ENCODE data around the gene FCHSD2. TPM values are rescaled to one million over a fixed set of nuclear protein-coding genes. Genes with fewer than 3 reads are reported as not detected.

Gene FCHSD2
- total and polyA plus RNA-seq, 2 donors (not counting 1 experiment from before 2014, with no cell fraction given): 19.5 to 40.6 TPM

DNA sequence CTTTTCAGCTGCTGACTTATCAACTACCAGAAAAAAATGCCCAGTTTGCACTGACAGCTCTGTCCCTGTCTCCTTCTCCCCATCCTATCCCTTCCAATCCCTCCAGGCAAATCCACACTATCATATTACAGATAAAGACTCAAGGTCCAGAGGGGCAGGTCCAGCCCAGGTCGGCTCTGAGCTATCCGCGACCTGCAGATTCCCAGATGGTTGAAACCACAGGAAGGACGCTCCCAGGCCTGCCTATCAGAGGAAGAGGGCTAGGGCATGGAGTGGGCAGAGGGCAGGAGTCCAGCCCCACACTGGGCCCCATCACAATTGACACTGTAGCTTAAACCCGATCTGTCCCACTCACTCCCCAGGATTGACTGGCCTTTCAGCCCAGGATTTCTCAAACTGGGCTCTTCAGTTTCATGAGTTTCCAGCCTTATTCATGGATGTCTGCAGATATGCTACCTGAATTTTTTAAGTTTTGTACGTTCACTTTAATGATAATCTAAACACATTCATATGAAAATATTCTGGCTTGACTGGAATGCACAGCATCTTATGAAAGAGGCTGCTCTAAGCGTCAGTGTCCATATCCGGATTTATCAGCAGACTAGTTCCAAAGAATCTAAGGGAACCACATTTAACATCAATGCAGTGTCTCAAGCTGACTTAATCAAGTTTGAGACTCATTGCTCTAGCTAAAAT, 16.4 kb upstream of the FCHSD2 start:
- peak; percentile 57 to 81 for DNase-seq (ENCODE audit: low read depth in 2 of 2)
- no peaks in the 10 kb centered on the region for H3K27me3 ChIP-seq (ENCODE audit: control insufficient read depth, insufficient read depth, low read length)
- peak overlapping the region; percentile 48 for H3K4me2 ChIP-seq (ENCODE audit: extremely low read depth, insufficient read depth, low read length)
- TF ChIP-seq CTCF (conservative IDR thresholded peaks at IDR 0.05 in 1 of 2, IDR thresholded peaks at IDR 0.05 in 1 of 2; ENCODE audit: low read depth in 1 of 2, low read length in 2 of 2) (no peak), EZH2 (IDR thresholded peaks at IDR 0.05; ENCODE audit: low read length, missing control alignments) (no peak)
- no peak overlapping the region for H3K4me3 ChIP-seq (replicated peaks in 1 of 4; ENCODE audit: control extremely low read depth in 1 of 4, insufficient read depth in 1 of 4, low read depth in 3 of 4, low read length in 4 of 4)
- H3K9me3 ChIP-seq (ENCODE audit: control insufficient read depth, insufficient read depth, low read depth, low read length): no peaks in the 10 kb centered on the region
- H3K79me2 ChIP-seq (ENCODE audit: control insufficient read depth, insufficient read depth, low read length): no peaks in the 10 kb centered on the region
- H3K4me1 ChIP-seq (ENCODE audit: control insufficient read depth, extremely low read depth, insufficient read depth, low read length): peaks cover 28% of the 10 kb centered on the region
- H3K9ac ChIP-seq (ENCODE audit: insufficient read depth, low read length): peak overlapping the region; percentile 26
- peak overlapping the region; percentile 78 for H3K27ac ChIP-seq (ENCODE audit: insufficient read depth, low read length)
- H4K20me1 ChIP-seq (ENCODE audit: control insufficient read depth, extremely low read depth, insufficient read depth, low read length): no peaks in the 10 kb centered on the region
- H2AFZ ChIP-seq (ENCODE audit: low read length): peak overlapping the region; percentile 61
- H3K36me3 ChIP-seq (ENCODE audit: control insufficient read depth, insufficient read depth, low read length): no peaks in the 10 kb centered on the region

GRCh38 chr11:73157101-73158010, 15.2 kb upstream of the FCHSD2 start:
- Histone ChIP-seq H3K79me2 (ENCODE audit: control insufficient read depth, insufficient read depth, low read length) (no peaks in the 10 kb centered on the region), H4K20me1 (ENCODE audit: control insufficient read depth, extremely low read depth, insufficient read depth, low read length) (no peaks in the 10 kb centered on the region), H2AFZ (ENCODE audit: low read length) (peak overlapping the region; percentile 55), H3K4me3 (replicated peaks in 1 of 4; ENCODE audit: control extremely low read depth in 1 of 4, insufficient read depth in 1 of 4, low read depth in 3 of 4, low read length in 4 of 4) (no peak overlapping the region), H3K27ac (ENCODE audit: insufficient read depth, low read length) (peak overlapping the region; percentile 78), H3K4me2 (ENCODE audit: extremely low read depth, insufficient read depth, low read length) (peak overlapping the region; percentile 66), H3K9ac (ENCODE audit: insufficient read depth, low read length) (no peak overlapping the region), H3K36me3 (ENCODE audit: control insufficient read depth, insufficient read depth, low read length) (no peaks in the 10 kb centered on the region), H3K4me1 (ENCODE audit: control insufficient read depth, extremely low read depth, insufficient read depth, low read length) (peaks cover 28% of the 10 kb centered on the region), H3K27me3 (ENCODE audit: control insufficient read depth, insufficient read depth, low read length) (no peaks in the 10 kb centered on the region), H3K9me3 (ENCODE audit: control insufficient read depth, insufficient read depth, low read depth, low read length) (no peaks in the 10 kb centered on the region)
- peak; percentile 65 to 82 for DNase-seq (ENCODE audit: low read depth in 2 of 2)
- TF ChIP-seq EZH2 (IDR thresholded peaks at IDR 0.05; ENCODE audit: low read length, missing control alignments) (no peak), CTCF (conservative IDR thresholded peaks at IDR 0.05 in 1 of 2, IDR thresholded peaks at IDR 0.05 in 1 of 2; ENCODE audit: low read depth in 1 of 2, low read length in 2 of 2) (no peak)

- Histone ChIP-seq H3K27ac (ENCODE audit: insufficient read depth, low read length) (peak overlapping the region; percentile 78), H3K9me3 (ENCODE audit: control insufficient read depth, insufficient read depth, low read depth, low read length) (no peaks in the 10 kb centered on the region), H3K4me2 (ENCODE audit: extremely low read depth, insufficient read depth, low read length) (no peak overlapping the region), H3K27me3 (ENCODE audit: control insufficient read depth, insufficient read depth, low read length) (no peaks in the 10 kb centered on the region), H4K20me1 (ENCODE audit: control insufficient read depth, extremely low read depth, insufficient read depth, low read length) (no peaks in the 10 kb centered on the region), H3K4me3 (replicated peaks in 1 of 4; ENCODE audit: control extremely low read depth in 1 of 4, insufficient read depth in 1 of 4, low read depth in 3 of 4, low read length in 4 of 4) (no peak overlapping the region), H3K4me1 (ENCODE audit: control insufficient read depth, extremely low read depth, insufficient read depth, low read length) (peaks cover 28% of the 10 kb centered on the region), H3K36me3 (ENCODE audit: control insufficient read depth, insufficient read depth, low read length) (no peaks in the 10 kb centered on the region), H3K79me2 (ENCODE audit: control insufficient read depth, insufficient read depth, low read length) (no peaks in the 10 kb centered on the region), H3K9ac (ENCODE audit: insufficient read depth, low read length) (no peak overlapping the region), H2AFZ (ENCODE audit: low read length) (no peak overlapping the region)
- DNase-seq (ENCODE audit: low read depth in 2 of 2): no peak
- TF ChIP-seq CTCF (conservative IDR thresholded peaks at IDR 0.05 in 1 of 2, IDR thresholded peaks at IDR 0.05 in 1 of 2; ENCODE audit: low read depth in 1 of 2, low read length in 2 of 2): no peak
- TF ChIP-seq EZH2 (IDR thresholded peaks at IDR 0.05; ENCODE audit: low read length, missing control alignments): no peak
Observed at GRCh38 chr11:73156686-73157085, 14.6 kb upstream of the FCHSD2 start.
